Osteoblast (primary cell): Measurements from ENCODE around the gene ARPC2. TPM values are rescaled to one million over a fixed set of nuclear protein-coding genes. Genes with fewer than 3 reads are reported as not detected.
A peak's percentile ranks its signal among the peaks of the same experiment; 100 is the strongest.

Source experiments
- DNase-seq: peaks from one replicate; pipeline ENCODE4 v3.0.0; 2011; ENCODE audit warnings: low spot score, mixed read lengths; ENCODE audit not compliant: insufficient read length; ENCODE audit errors: missing footprints
- H2AFZ ChIP-seq: 2 replicates; pipeline ENCODE4 v1.6.0; 2011; ENCODE audit warnings: mild to moderate bottlenecking, low read length
- H3K27ac ChIP-seq: 2 replicates; pipeline ENCODE4 v1.5.1; 2011; ENCODE audit warnings: mild to moderate bottlenecking, low read depth, low read length, moderate library complexity
- H3K27me3 ChIP-seq: 2 replicates; pipeline ENCODE4 v1.6.0; 2012; ENCODE audit warnings: mild to moderate bottlenecking, control low read depth, inconsistent platforms, low read length, moderate library complexity; ENCODE audit not compliant: insufficient read depth
- H3K36me3 ChIP-seq: 2 replicates; pipeline ENCODE4 v1.5.1; 2011; ENCODE audit warnings: mild to moderate bottlenecking, low read length, control low read depth, moderate library complexity; ENCODE audit not compliant: insufficient read depth
- H3K4me1 ChIP-seq: 2 replicates; pipeline ENCODE4 v1.5.1; 2011; ENCODE audit warnings: mild to moderate bottlenecking, low read length, control low read depth, moderate library complexity; ENCODE audit not compliant: insufficient read depth
- H3K4me2 ChIP-seq: 2 replicates; pipeline ENCODE4 v1.6.0; 2011; ENCODE audit warnings: mild to moderate bottlenecking, low read length; ENCODE audit not compliant: insufficient read depth
- H3K4me3 ChIP-seq: fragments of 200-600 bp; sonication (generic); 3 replicates; pipeline ENCODE4 v1.5.1; 2012; ENCODE audit warnings: mild to moderate bottlenecking, low read length, inconsistent platforms; ENCODE audit not compliant: insufficient read depth
- H3K79me2 ChIP-seq: 2 replicates; pipeline ENCODE4 v1.6.0; 2012; ENCODE audit warnings: mild to moderate bottlenecking, low read length, control low read depth, inconsistent platforms; ENCODE audit not compliant: insufficient read depth
- H3K9me3 ChIP-seq: 2 replicates; pipeline ENCODE4 v1.5.1; 2011; ENCODE audit warnings: low read depth, low read length, control low read depth
- H4K20me1 ChIP-seq: 2 replicates; pipeline ENCODE4 v1.6.0; 2012; ENCODE audit warnings: mild to moderate bottlenecking, low read length, control low read depth; ENCODE audit not compliant: insufficient read depth
- total RNA-seq: library from RNA; depleted of rRNA; stranded (reverse); fragments of >200 nt; gene quantifications from 2 replicates; pipeline ENCODE4 v1.2.3, GENCODE V29; 2012
- TF ChIP-seq, protein P1 (sequence below): IDR thresholded peaks from 2 replicates; pipeline ENCODE4 v1.5.1; 2011; ENCODE audit warnings: mild to moderate bottlenecking, low read depth, low read length, moderate library complexity; ENCODE audit errors: extremely low read depth

Gene ARPC2
- total RNA-seq, 1 donor = 301 TPM

DNA sequence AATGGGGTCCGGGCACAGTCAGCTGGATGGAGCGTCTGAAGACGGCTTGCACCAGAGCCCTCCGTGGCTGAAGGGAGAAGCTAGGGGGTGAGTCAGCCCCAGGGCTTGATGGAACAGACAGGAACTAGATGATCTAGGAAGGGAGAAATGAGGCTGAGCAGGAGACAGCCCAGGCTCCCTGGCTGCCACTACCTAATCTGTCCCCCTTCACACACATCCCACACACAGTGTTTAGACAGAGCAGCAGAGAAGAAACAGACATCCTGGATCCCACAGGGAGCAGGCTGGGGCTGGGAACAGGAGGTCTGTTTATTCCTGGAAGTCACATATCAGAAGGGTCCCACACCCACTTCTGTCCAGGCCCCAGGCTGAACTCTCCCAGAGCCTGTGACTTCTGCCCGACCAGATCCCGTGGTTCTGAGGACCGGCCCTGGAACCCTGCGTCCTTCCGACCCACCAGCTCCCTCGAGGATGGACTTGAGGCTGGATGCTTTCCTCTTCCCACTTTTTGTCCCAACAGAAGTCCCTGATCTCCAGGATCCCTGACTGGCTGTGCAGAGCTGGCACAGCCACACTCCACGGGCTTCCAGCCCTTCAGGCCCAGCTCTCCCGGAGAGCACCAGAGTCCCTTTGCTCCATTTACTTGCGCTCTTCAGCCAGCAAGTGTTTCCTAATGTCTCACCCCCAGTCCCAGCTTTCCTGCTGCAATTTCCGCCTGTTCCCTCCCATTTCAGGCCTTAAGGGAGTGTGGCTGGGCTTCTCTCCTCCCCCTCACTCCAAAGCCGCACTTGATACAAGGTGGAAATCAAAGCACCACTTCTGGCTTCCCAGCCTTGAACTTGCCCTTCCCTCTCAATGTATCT lies 42.3 kb downstream of the ARPC2 start:
- H3K36me3 ChIP-seq = peaks cover 31% of the 10 kb centered on the region
- TF ChIP-seq, protein P1, sequence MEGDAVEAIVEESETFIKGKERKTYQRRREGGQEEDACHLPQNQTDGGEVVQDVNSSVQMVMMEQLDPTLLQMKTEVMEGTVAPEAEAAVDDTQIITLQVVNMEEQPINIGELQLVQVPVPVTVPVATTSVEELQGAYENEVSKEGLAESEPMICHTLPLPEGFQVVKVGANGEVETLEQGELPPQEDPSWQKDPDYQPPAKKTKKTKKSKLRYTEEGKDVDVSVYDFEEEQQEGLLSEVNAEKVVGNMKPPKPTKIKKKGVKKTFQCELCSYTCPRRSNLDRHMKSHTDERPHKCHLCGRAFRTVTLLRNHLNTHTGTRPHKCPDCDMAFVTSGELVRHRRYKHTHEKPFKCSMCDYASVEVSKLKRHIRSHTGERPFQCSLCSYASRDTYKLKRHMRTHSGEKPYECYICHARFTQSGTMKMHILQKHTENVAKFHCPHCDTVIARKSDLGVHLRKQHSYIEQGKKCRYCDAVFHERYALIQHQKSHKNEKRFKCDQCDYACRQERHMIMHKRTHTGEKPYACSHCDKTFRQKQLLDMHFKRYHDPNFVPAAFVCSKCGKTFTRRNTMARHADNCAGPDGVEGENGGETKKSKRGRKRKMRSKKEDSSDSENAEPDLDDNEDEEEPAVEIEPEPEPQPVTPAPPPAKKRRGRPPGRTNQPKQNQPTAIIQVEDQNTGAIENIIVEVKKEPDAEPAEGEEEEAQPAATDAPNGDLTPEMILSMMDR = no peak
- peaks cover 14% of the 10 kb centered on the region for H3K4me1 ChIP-seq
- H3K9me3 ChIP-seq = no peaks in the 10 kb centered on the region
- H3K4me3 ChIP-seq = no peak overlapping the region
- H3K27ac ChIP-seq = peak overlapping the region; percentile 64
- no peaks in the 10 kb centered on the region for H3K27me3 ChIP-seq
- peak overlapping the region; percentile 10 for H3K4me2 ChIP-seq
- H3K79me2 ChIP-seq = no peaks in the 10 kb centered on the region
- peak; percentile 95 for DNase-seq
- peaks cover 5% of the 10 kb centered on the region for H4K20me1 ChIP-seq
- peak overlapping the region; percentile 22 for H2AFZ ChIP-seq

DNA sequence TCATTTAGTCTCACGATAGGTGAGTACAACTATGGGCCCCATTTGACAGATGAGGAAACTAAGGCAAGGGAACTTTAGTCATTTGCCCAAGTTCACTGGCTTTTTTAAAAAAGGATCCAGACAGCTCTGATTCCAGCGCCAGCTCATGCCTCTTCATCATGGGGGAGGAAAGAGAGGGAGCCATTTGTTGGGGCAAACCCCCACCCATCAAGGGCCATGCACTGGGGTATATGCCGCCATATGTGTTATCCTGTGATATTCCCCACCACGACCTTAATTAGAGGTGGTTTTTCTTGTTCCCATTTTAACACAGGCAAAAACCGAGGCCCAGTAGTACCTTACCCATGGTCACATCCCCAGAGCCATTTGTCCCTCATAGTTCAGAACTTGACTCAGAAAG lies 43.2 kb downstream of the ARPC2 start:
- Histone ChIP-seq H3K27ac (no peak overlapping the region), H3K4me2 (no peak overlapping the region), H3K9me3 (no peaks in the 10 kb centered on the region), H2AFZ (no peak overlapping the region), H3K79me2 (no peaks in the 10 kb centered on the region), H4K20me1 (peaks cover 5% of the 10 kb centered on the region), H3K4me3 (no peak overlapping the region), H3K27me3 (no peaks in the 10 kb centered on the region), H3K4me1 (peaks cover 14% of the 10 kb centered on the region), H3K36me3 (peaks cover 31% of the 10 kb centered on the region)
- peak; percentile 82 for DNase-seq
- TF ChIP-seq, protein P1 = no peak

DNA sequence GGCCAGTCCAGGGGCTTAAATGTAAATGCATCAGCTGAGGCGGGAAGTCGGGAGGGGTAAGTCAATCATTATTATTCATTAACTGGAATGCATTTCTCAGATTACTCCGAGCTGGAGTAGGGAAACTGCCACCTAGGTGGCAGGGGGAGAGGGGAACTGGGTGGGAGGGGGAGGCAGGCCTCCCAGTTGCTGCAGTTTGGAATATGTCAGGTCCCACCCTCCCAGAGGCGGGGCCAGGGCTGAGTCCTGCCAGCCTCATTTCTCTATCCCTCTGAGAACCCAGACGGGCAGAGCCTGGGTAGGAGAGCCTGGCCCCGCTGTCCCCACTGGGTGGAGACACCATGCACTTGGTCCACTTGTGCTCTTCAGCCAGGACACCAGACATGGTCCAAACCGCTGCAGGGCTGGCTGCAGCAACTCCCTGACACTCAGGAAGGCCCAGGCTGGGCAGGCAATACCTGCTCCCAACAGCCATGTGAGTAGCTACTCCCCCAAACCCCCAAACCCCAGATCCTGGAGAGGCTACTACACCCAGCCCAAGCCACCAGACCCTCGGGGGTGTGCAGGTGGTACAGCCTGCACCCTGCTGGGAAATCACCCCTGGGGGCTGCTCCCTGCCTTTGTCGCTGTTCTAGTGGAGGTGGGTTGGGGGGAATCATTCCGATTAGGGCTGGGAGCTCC lies 43.9 kb downstream of the ARPC2 start, which contains the start of gene GPBAR1:
GPBAR1 (plus strand) TSS at position 274 of the 681 bp plus-strand sequence. CDS start 1,710 bp downstream, outside the sequence.
- H3K4me1 ChIP-seq = peaks cover 14% of the 10 kb centered on the region
- H3K9me3 ChIP-seq = no peaks in the 10 kb centered on the region
- H4K20me1 ChIP-seq = peaks cover 7% of the 10 kb centered on the region
- peaks cover 31% of the 10 kb centered on the region for H3K36me3 ChIP-seq
- H3K27me3 ChIP-seq = no peaks in the 10 kb centered on the region
- no peak within 1 kb of the TSS for H3K4me3 ChIP-seq
- H3K4me2 ChIP-seq = no peak within 1 kb of the TSS
- TF ChIP-seq, protein P1 = no peak
- H3K79me2 ChIP-seq = no peaks in the 10 kb centered on the region
- peak within 1 kb of the TSS; percentile 64 for H3K27ac ChIP-seq
- peak; percentile 90 for DNase-seq
- H2AFZ ChIP-seq = no peak within 1 kb of the TSS
